H1 (cell line): ENCODE measurements around the gene ABCA6. TPM values are rescaled to one million over a fixed set of nuclear protein-coding genes. Genes with fewer than 3 reads are reported as not detected.

Source experiments
- CTCF ChIA-PET: fragments of 300-600 bp; sonication (Branson Sonifier 250); formaldehyde crosslinking; loops from one replicate; lab custom pipeline; 2021; ENCODE audit not compliant: partially characterized antibody; lab: Charles Lee
- POLR2A ChIA-PET: fragments of 300-600 bp; sonication (Branson Sonifier 250); formaldehyde crosslinking; loops from one replicate; lab custom pipeline; 2021; ENCODE audit warnings: inconsistent platforms; ENCODE audit not compliant: partially characterized antibody; lab: Charles Lee
- DNase-seq, 2 experiments: peaks; one replicate each; pipeline versions ENCODE4 v3.0.0 to v3.0.0-alpha.2; 2010 to 2022; ENCODE audit warnings: low spot score in 2 of 2, low read depth in 1 of 2, mixed read lengths in 1 of 2
- FAIRE-seq: peaks from 2 replicates; lab custom pipeline; 2011; peaks lifted over from hg19 to GRCh38; lab: Jason Lieb, UNC
- H2AFZ ChIP-seq: 2 replicates; pipeline ENCODE4 v1.8.1; 2012; ENCODE audit warnings: low read length, inconsistent platforms
- H2AK5ac ChIP-seq: 2 replicates; pipeline ENCODE4 v1.6.1; 2013; ENCODE audit warnings: low read depth, low read length
- H2BK120ac ChIP-seq: replicated peaks from 2 replicates; pipeline ENCODE3; 2013; ENCODE audit warnings: low read depth, low read length, inconsistent platforms
- H2BK12ac ChIP-seq: 2 replicates; pipeline ENCODE4 v1.6.1; 2013; ENCODE audit warnings: low read depth, low read length
- H2BK15ac ChIP-seq: 2 replicates; pipeline ENCODE4 v1.6.1; 2013; ENCODE audit warnings: low read length
- H2BK20ac ChIP-seq: 2 replicates; pipeline ENCODE4 v1.6.1; 2013; ENCODE audit warnings: low read length
- H2BK5ac ChIP-seq: 2 replicates; pipeline ENCODE4 v1.6.1; 2013; ENCODE audit warnings: low read depth, low read length
- H3K14ac ChIP-seq: 2 replicates; pipeline ENCODE4 v1.6.1; 2013; ENCODE audit warnings: inconsistent platforms; ENCODE audit not compliant: insufficient read length
- H3K18ac ChIP-seq: 2 replicates; pipeline ENCODE4 v1.6.1; 2013; ENCODE audit warnings: low read length; ENCODE audit errors: extremely low read depth
- H3K23ac ChIP-seq: 2 replicates; pipeline ENCODE4 v1.6.1; 2013; ENCODE audit warnings: inconsistent platforms; ENCODE audit not compliant: insufficient read length
- H3K23me2 ChIP-seq: 2 replicates; pipeline ENCODE4 v1.6.1; 2013; ENCODE audit warnings: low read depth, low read length
- H3K27ac ChIP-seq: 2 replicates; pipeline ENCODE4 v1.6.1; 2011; ENCODE audit warnings: low read depth, low read length, inconsistent platforms
- H3K27me3 ChIP-seq, 4 experiments: replicated peaks in 1 of 4; 1 replicate in 1 of 4; 2 replicates in 3 of 4; pipeline versions ENCODE4 v1.6.1 to v1.8.1; 2011 to 2013; ENCODE audit warnings: low read length in 3 of 4, mild to moderate bottlenecking in 3 of 4, inconsistent platforms in 2 of 4, mixed read lengths in 2 of 4, moderate library complexity in 1 of 4; ENCODE audit not compliant: control insufficient read depth in 3 of 4, insufficient read depth in 3 of 4; ENCODE audit errors: extremely low read depth in 1 of 4
- H3K36me3 ChIP-seq, 4 experiments: 2 replicates each; pipeline versions ENCODE4 v1.6.1 to v1.8.1; 2011 to 2013; ENCODE audit warnings: mild to moderate bottlenecking in 4 of 4, low read length in 3 of 4, moderate library complexity in 2 of 4, control low read depth in 1 of 4, inconsistent platforms in 1 of 4; ENCODE audit not compliant: insufficient read depth in 4 of 4, control insufficient read depth in 2 of 4
- H3K4ac ChIP-seq: replicated peaks from 2 replicates; pipeline ENCODE3; 2013; ENCODE audit warnings: low read length, low read depth, mixed read lengths, inconsistent platforms; ENCODE audit not compliant: insufficient read length
- H3K4me1 ChIP-seq, 4 experiments: replicated peaks in 1 of 4; 1 replicate in 1 of 4; 2 replicates in 3 of 4; pipeline versions ENCODE4 v1.6.1 to v1.8.1; 2011 to 2013; ENCODE audit warnings: low read length in 3 of 4, inconsistent platforms in 2 of 4, mixed read lengths in 1 of 4; ENCODE audit not compliant: insufficient read depth in 4 of 4, control insufficient read depth in 3 of 4
- H3K4me2 ChIP-seq, 2 experiments: 2 replicates each; pipeline versions ENCODE4 v1.6.1 to v1.8.1; 2011 to 2013; ENCODE audit warnings: low read depth in 2 of 2, low read length in 2 of 2, control low read depth in 1 of 2, inconsistent platforms in 1 of 2, mild to moderate bottlenecking in 1 of 2; ENCODE audit not compliant: insufficient read depth in 1 of 2
- H3K4me3 ChIP-seq, 4 experiments: fragments of 200-600, 300-600 bp in 1 of 4; sonication (generic), shearing (Covaris generic), sonication (Bioruptor Twin) in 1 of 4; 2 replicates each; pipeline versions ENCODE4 v1.5.1 to v1.8.1; 2011 to 2016; ENCODE audit warnings: low read length in 4 of 4, low read depth in 3 of 4, control low read depth in 2 of 4, inconsistent platforms in 2 of 4, mild to moderate bottlenecking in 2 of 4, mixed read lengths in 1 of 4, moderate library complexity in 1 of 4; ENCODE audit not compliant: insufficient read depth in 2 of 4; ENCODE audit errors: extremely low read depth in 1 of 4
- H3K56ac ChIP-seq: replicated peaks from 2 replicates; pipeline ENCODE3; 2013; ENCODE audit warnings: low read depth, mild to moderate bottlenecking, mixed read lengths, low read length, inconsistent platforms; ENCODE audit not compliant: insufficient read length
- H3K79me1 ChIP-seq: 2 replicates; pipeline ENCODE4 v1.6.1; 2013; ENCODE audit warnings: low read depth, low read length, control low read depth
- H3K79me2 ChIP-seq, 2 experiments: 2 replicates each; pipeline versions ENCODE4 v1.6.1 to v1.8.1; 2012 to 2013; ENCODE audit warnings: low read length in 2 of 2, mild to moderate bottlenecking in 2 of 2, inconsistent platforms in 1 of 2; ENCODE audit not compliant: insufficient read depth in 2 of 2, control insufficient read depth in 1 of 2
- H3K9ac ChIP-seq, 4 experiments: replicated peaks in 1 of 4; 1 replicate in 1 of 4; 2 replicates in 3 of 4; pipeline versions ENCODE4 v1.6.1 to v1.8.1; 2011 to 2013; ENCODE audit warnings: low read depth in 3 of 4, low read length in 3 of 4, control low read depth in 2 of 4, mild to moderate bottlenecking in 2 of 4, moderate library complexity in 2 of 4, inconsistent platforms in 1 of 4; ENCODE audit errors: extremely low read depth in 1 of 4
- H3K9me3 ChIP-seq, 2 experiments: 2 replicates each; pipeline versions ENCODE4 v1.6.1 to v1.8.1; 2012 to 2013; ENCODE audit warnings: mild to moderate bottlenecking in 2 of 2, moderate library complexity in 2 of 2, control low read depth in 1 of 2, inconsistent platforms in 1 of 2, low read depth in 1 of 2, low read length in 1 of 2, mixed read lengths in 1 of 2; ENCODE audit not compliant: insufficient read depth in 2 of 2
- H4K20me1 ChIP-seq, 2 experiments: replicated peaks in 1 of 2; 2 replicates each; pipeline versions ENCODE3 to v1.8.1; 2011 to 2013; ENCODE audit warnings: inconsistent platforms in 2 of 2, low read length in 2 of 2, mild to moderate bottlenecking in 1 of 2; ENCODE audit not compliant: insufficient read depth in 2 of 2, control insufficient read depth in 1 of 2
- H4K5ac ChIP-seq: 2 replicates; pipeline ENCODE4 v1.6.1; 2013; ENCODE audit warnings: low read length, low read depth, mixed read lengths, inconsistent platforms; ENCODE audit not compliant: insufficient read length
- H4K8ac ChIP-seq: 2 replicates; pipeline ENCODE4 v1.8.0; 2013; ENCODE audit warnings: mild to moderate bottlenecking, moderate library complexity, low read length, inconsistent platforms; ENCODE audit not compliant: insufficient read depth; ENCODE audit errors: extremely low read depth
- H4K91ac ChIP-seq: replicated peaks from 2 replicates; pipeline ENCODE3; 2013; ENCODE audit warnings: low read length, mixed read lengths, inconsistent platforms; ENCODE audit not compliant: insufficient read length
- ATF2 ChIP-seq: IDR thresholded peaks from 2 replicates; pipeline ENCODE4 v1.6.1; 2012; ENCODE audit warnings: low read length, inconsistent platforms
- CEBPB ChIP-seq: IDR thresholded peaks from 2 replicates; pipeline ENCODE4 v1.6.1; 2012; ENCODE audit warnings: low read depth, low read length
- E2F6 ChIP-seq: IDR thresholded peaks from 2 replicates; pipeline ENCODE4 v1.6.1; 2012; ENCODE audit warnings: inconsistent platforms
- EP300 ChIP-seq, 2 experiments: IDR thresholded peaks; 1 replicate in 1 of 2; 2 replicates in 1 of 2; pipeline ENCODE4 v1.6.1; 2011 to 2012; ENCODE audit warnings: low read depth in 2 of 2, low read length in 2 of 2, mild to moderate bottlenecking in 2 of 2, borderline replicate concordance in 1 of 2, inconsistent platforms in 1 of 2, moderate library complexity in 1 of 2
- GABPA ChIP-seq: IDR thresholded peaks from 2 replicates; pipeline ENCODE4 v1.6.1; 2011; ENCODE audit warnings: mild to moderate bottlenecking, low read length, moderate library complexity, borderline replicate concordance; ENCODE audit not compliant: insufficient read depth
- JUN ChIP-seq: IDR thresholded peaks from 2 replicates; pipeline ENCODE4 v1.6.1; 2011; ENCODE audit warnings: low read depth, mild to moderate bottlenecking, improper control_type of control experiment, low read length
- POLR2A ChIP-seq, 2 experiments: IDR thresholded peaks; 1 replicate in 1 of 2; 2 replicates in 1 of 2; pipeline ENCODE4 v1.6.1; 2011; ENCODE audit warnings: low read depth in 2 of 2, low read length in 2 of 2, mild to moderate bottlenecking in 2 of 2; ENCODE audit errors: control extremely low read depth in 1 of 2
- RFX5 ChIP-seq: IDR thresholded peaks from 2 replicates; pipeline ENCODE4 v1.6.1; 2011; ENCODE audit warnings: low read depth, low read length, improper control_type of control experiment, borderline replicate concordance
- RXRA ChIP-seq: IDR thresholded peaks from 2 replicates; pipeline ENCODE4 v1.6.1; 2011; ENCODE audit warnings: low read depth, mild to moderate bottlenecking, low read length, moderate library complexity; ENCODE audit not compliant: insufficient read depth
- TAF1 ChIP-seq: IDR thresholded peaks from 2 replicates; pipeline ENCODE4 v1.6.1; 2011; ENCODE audit warnings: mild to moderate bottlenecking, low read depth, low read length
- TAF7 ChIP-seq: optimal IDR thresholded peaks from 2 replicates; pipeline ENCODE3; 2011; ENCODE audit warnings: low read depth, mild to moderate bottlenecking, inconsistent platforms, low read length, moderate library complexity, borderline replicate concordance
- WGBS, 2 experiments: shearing (Covaris generic) in 1 of 2; methylation state at CpG; one replicate each; pipeline versions ENCODE4 v1.1.6 to v1.1.7; 2013 to 2015; ENCODE audit warnings: low lambda C conversion rate in 2 of 2, mixed read lengths in 2 of 2, inconsistent platforms in 1 of 2, low coverage in 1 of 2, missing lambda C conversion rate in 1 of 2; ENCODE audit not compliant: insufficient replicate concordance in 2 of 2, insufficient coverage in 1 of 2, insufficient read length in 1 of 2; ENCODE audit errors: extremely low coverage in 1 of 2, missing lambda C conversion rate in 1 of 2; 5-methylcytosine and 5-hydroxymethylcytosine counted together
- polyA plus RNA-seq, 7 experiments: library from polyadenylated mRNA; depleted of rRNA in 3 of 7; stranded (reverse) in 5 of 7; unstranded in 2 of 7; fragments of >200 nt in 5 of 7; fragments of 200-250 nt in 2 of 7; gene quantifications; 1 replicate in 5 of 7; 2 replicates in 1 of 7; 4 replicates in 1 of 7; pipeline versions ENCODE4 v1.2.1 to v1.2.3, GENCODE V29; 2011 to 2013; ENCODE audit warnings: missing spikeins in 2 of 7, mixed read lengths in 2 of 7
- total RNA-seq: library from RNA; stranded (reverse); fragmentation: NEBNext Ultra II Directional; extraction: Animal tissue kit (Norgen Biotek cat#: 25700); gene quantifications from 2 replicates; pipeline ENCODE4 v1.2.1, GENCODE V29; 2021

Gene ABCA6
- total and polyA plus RNA-seq, 2 of the 8 experiments (the other 6 are each of a cell fraction or from before 2014, with no cell fraction given): not detected

GRCh38 chr17:69090365-69090764, 51.3 kb downstream of the ABCA6 start:
- H3K18ac ChIP-seq: no peak overlapping the region
- no peak overlapping the region for H3K4me3 ChIP-seq
- H2AK5ac ChIP-seq: no peak overlapping the region
- ChIA-PET CTCF (no interaction called here), POLR2A (no interaction called here)
- H3K36me3 ChIP-seq: no peaks in the 10 kb centered on the region
- no peak overlapping the region for H2BK12ac ChIP-seq
- H3K9me3 ChIP-seq: no peaks in the 10 kb centered on the region
- H2BK20ac ChIP-seq: no peak overlapping the region
- no peak overlapping the region for H4K8ac ChIP-seq
- H3K14ac ChIP-seq: no peak overlapping the region
- H3K4me1 ChIP-seq: no peaks in the 10 kb centered on the region
- 83% methylated on average over 4 of the region's 4 CpGs; no CpG with 5 or more reads in 1 of the 2 experiments for WGBS, 2 experiments
- no peaks in the 10 kb centered on the region for H3K23me2 ChIP-seq
- DNase-seq: no peak
- H4K91ac ChIP-seq: no peak overlapping the region
- H2BK120ac ChIP-seq: no peak overlapping the region
- no peak overlapping the region for H4K5ac ChIP-seq
- H3K79me2 ChIP-seq: no peaks in the 10 kb centered on the region
- TF ChIP-seq JUN (no peak), CEBPB (no peak), ATF2 (no peak), TAF7 (no peak), RXRA (no peak), E2F6 (no peak), TAF1 (no peak), EP300 (IDR thresholded peaks at IDR 0.05; ENCODE audit: borderline replicate concordance in 1 of 2, low read depth in 2 of 2, low read length in 2 of 2) (no peak), POLR2A (IDR thresholded peaks at IDR 0.05; ENCODE audit: control extremely low read depth in 1 of 2, low read depth in 2 of 2, low read length in 2 of 2) (no peak), GABPA (no peak), RFX5 (no peak)
- TF ChIP-seq, all 59 proteins: peak for 0
- Histone ChIP-seq H3K27me3 (no peaks in the 10 kb centered on the region), H2AFZ (no peak overlapping the region), H2BK5ac (no peak overlapping the region), H3K56ac (no peak overlapping the region), H3K79me1 (no peaks in the 10 kb centered on the region), H3K23ac (no peak overlapping the region), H3K4me2 (no peak overlapping the region), H3K4ac (no peak overlapping the region), H4K20me1 (no peaks in the 10 kb centered on the region), H2BK15ac (no peak overlapping the region), H3K27ac (no peak overlapping the region), H3K9ac (no peak overlapping the region)
- no peak for FAIRE-seq
